GM12865 (cell line): ENCODE results near the gene SUDS3.

Source experiments
- DNase-seq: peaks from one replicate; pipeline ENCODE4 v3.0.0; 2010; ENCODE audit warnings: low read depth
- H3K4me3 ChIP-seq: 2 replicates; pipeline ENCODE4 v1.5.1; 2011; ENCODE audit warnings: mild to moderate bottlenecking, low read depth, low read length, control low read depth
- CTCF ChIP-seq: IDR thresholded peaks from 2 replicates; pipeline ENCODE4 v1.5.1; 2011; ENCODE audit warnings: low read length, control low read depth, low read depth, inconsistent platforms; ENCODE audit not compliant: insufficient read depth; ENCODE audit errors: missing control alignments

SUDS3 gene

GRCh38 chr12:118376089-118377020 lies at the start of gene SUDS3:
Gene SUDS3, plus strand, starts transcription at chr12:118376555. Its CDS starts 137 bp downstream, at chr12:118376692.
- peak; percentile 99 for TF ChIP-seq CTCF
- peak; percentile 90 for DNase-seq
- H3K4me3 ChIP-seq: peak within 1 kb of the TSS; percentile 96

GRCh38 chr12:118326991-118327390 lies 49.4 kb upstream of the SUDS3 start:
- no peak for TF ChIP-seq CTCF

GRCh38 chr12:118327391-118327790 lies 49.0 kb upstream of the SUDS3 start:
- no peak for TF ChIP-seq CTCF

More at GRCh38 chr12:118326991-118327390, 49.4 kb upstream of the SUDS3 start:
- H3K4me3 ChIP-seq: no peak overlapping the region
- no peak for DNase-seq

GRCh38 chr12:118328486-118329330 lies 47.6 kb upstream of the SUDS3 start:
- no peak for DNase-seq
- no peak overlapping the region for H3K4me3 ChIP-seq
- no peak for TF ChIP-seq CTCF

More at GRCh38 chr12:118327391-118327790, 49.0 kb upstream of the SUDS3 start:
- no peak overlapping the region for H3K4me3 ChIP-seq
- no peak for DNase-seq

- TF ChIP-seq CTCF: no peak
- H3K4me3 ChIP-seq: no peak overlapping the region
- DNase-seq: peak; percentile 61
Observed at GRCh38 chr12:118330421-118331018, 45.8 kb upstream of the SUDS3 start.

GRCh38 chr12:118332511-118332910 lies 43.8 kb upstream of the SUDS3 start:
- DNase-seq: no peak
- no peak overlapping the region for H3K4me3 ChIP-seq
- TF ChIP-seq CTCF: no peak
